Gastroesophageal sphincter (tissue), 3 donors: ENCODE results near the gene ATP10A.

Source experiments
- POLR2AphosphoS5 ChIP-seq: sonication (generic); formaldehyde crosslinking; IDR thresholded peaks from one replicate; pipeline ENCODE4 v1.6.1; 2017; ENCODE audit warnings: antibody characterized with exemption
- TF ChIP-seq, protein P1 (sequence below), 4 experiments: fragments of 200-600 bp in 2 of 4; fragments of 450-650 bp in 2 of 4; sonication (generic) in 1 of 4; IDR thresholded peaks; one replicate each; pipeline ENCODE4 v1.5.1; 2017 to 2019; ENCODE audit warnings: antibody characterized with exemption in 4 of 4, mild to moderate bottlenecking in 2 of 4, moderate library complexity in 2 of 4

DNA sequence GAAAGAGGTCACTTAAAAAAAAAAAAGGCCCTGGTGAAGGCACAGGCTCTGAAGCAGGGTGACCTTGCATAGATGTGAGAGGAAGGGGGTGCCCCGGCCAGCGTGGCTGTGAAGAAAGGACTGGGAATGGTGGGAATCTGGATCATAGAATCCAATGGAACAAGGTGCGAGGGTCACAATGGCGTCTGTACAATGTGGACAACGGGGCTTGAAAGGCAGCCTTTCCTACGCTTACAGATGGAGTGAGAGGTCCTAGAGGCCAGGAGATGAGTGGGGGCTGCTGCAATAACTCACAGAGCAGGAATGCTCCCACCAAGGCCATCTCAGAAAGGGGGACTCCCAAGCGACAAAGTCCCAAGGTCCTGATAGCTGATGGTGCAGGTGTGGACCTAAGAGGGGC lies 162.2 kb downstream of the ATP10A start:
- TF ChIP-seq, protein P1, sequence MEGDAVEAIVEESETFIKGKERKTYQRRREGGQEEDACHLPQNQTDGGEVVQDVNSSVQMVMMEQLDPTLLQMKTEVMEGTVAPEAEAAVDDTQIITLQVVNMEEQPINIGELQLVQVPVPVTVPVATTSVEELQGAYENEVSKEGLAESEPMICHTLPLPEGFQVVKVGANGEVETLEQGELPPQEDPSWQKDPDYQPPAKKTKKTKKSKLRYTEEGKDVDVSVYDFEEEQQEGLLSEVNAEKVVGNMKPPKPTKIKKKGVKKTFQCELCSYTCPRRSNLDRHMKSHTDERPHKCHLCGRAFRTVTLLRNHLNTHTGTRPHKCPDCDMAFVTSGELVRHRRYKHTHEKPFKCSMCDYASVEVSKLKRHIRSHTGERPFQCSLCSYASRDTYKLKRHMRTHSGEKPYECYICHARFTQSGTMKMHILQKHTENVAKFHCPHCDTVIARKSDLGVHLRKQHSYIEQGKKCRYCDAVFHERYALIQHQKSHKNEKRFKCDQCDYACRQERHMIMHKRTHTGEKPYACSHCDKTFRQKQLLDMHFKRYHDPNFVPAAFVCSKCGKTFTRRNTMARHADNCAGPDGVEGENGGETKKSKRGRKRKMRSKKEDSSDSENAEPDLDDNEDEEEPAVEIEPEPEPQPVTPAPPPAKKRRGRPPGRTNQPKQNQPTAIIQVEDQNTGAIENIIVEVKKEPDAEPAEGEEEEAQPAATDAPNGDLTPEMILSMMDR (IDR thresholded peaks at IDR 0.05), result no peak
- no peak for TF ChIP-seq POLR2AphosphoS5
